COLO668 (cell line): ENCODE measurements around the gene UAP1.
"Not testable (repeated sequence)": the region's sequence is repeated elsewhere in the genome, so short reads cannot be mapped to it uniquely, and the experiment has no call there.

Source experiments
- DNase-seq: peaks from one replicate; lab custom pipeline; 2025; ENCODE audit not compliant: unreplicated experiment; lab: John Stamatoyannopoulos, UW

The UAP1 gene

GRCh38 chr1:162564762-162565218 is 3.3 kb downstream of the UAP1 start:
- DNase-seq = no peak

- DNase-seq = no peak
Observed at GRCh38 chr1:162565460-162565859, 3.9 kb downstream of the UAP1 start.

- DNase-seq = no peak
Observed at GRCh38 chr1:162566870-162567269, 5.3 kb downstream of the UAP1 start.

GRCh38 chr1:162568802-162569201 is 7.3 kb downstream of the UAP1 start:
- DNase-seq = no peak

GRCh38 chr1:162570718-162571117 is 9.2 kb downstream of the UAP1 start:
- DNase-seq = no peak

GRCh38 chr1:162571121-162571520 is 9.6 kb downstream of the UAP1 start:
- not testable (repeated sequence) for DNase-seq

GRCh38 chr1:162571696-162572095 is 10.2 kb downstream of the UAP1 start:
- DNase-seq = no peak

GRCh38 chr1:162573136-162573535 is 11.6 kb downstream of the UAP1 start:
- no peak for DNase-seq

GRCh38 chr1:162578071-162578700 is 16.7 kb downstream of the UAP1 start:
- DNase-seq = no peak

- no peak for DNase-seq
Observed at GRCh38 chr1:162578936-162579335, 17.4 kb downstream of the UAP1 start.

GRCh38 chr1:162580308-162580707 is 18.8 kb downstream of the UAP1 start:
- no peak for DNase-seq

- not testable (repeated sequence) for DNase-seq
Observed at GRCh38 chr1:162582901-162583300, 21.4 kb downstream of the UAP1 start.

GRCh38 chr1:162585101-162585500 is 23.6 kb downstream of the UAP1 start:
- DNase-seq = not testable (repeated sequence)

- DNase-seq = no peak
Observed at GRCh38 chr1:162587347-162587746, 25.8 kb downstream of the UAP1 start.

- no peak for DNase-seq
Observed at GRCh38 chr1:162587761-162588260, 26.3 kb downstream of the UAP1 start.

GRCh38 chr1:162590101-162590500 is 28.6 kb downstream of the UAP1 start:
- DNase-seq = no peak

GRCh38 chr1:162590686-162591085 is 29.2 kb downstream of the UAP1 start:
- DNase-seq = no peak

- no peak for DNase-seq
Observed at GRCh38 chr1:162596514-162597170, 35.1 kb downstream of the UAP1 start.

- DNase-seq = no peak
Observed at GRCh38 chr1:162599451-162599850, 37.9 kb downstream of the UAP1 start.

GRCh38 chr1:162603117-162603516 is 41.6 kb downstream of the UAP1 start:
- not testable (repeated sequence) for DNase-seq

- no peak for DNase-seq
Observed at GRCh38 chr1:162605225-162605927, 43.9 kb downstream of the UAP1 start.

- no peak for DNase-seq
Observed at GRCh38 chr1:162609306-162609705, 47.8 kb downstream of the UAP1 start.
